NCI-H226 (cell line): ENCODE results near the gene F2R.

Source experiments
- DNase-seq: peaks from one replicate; pipeline ENCODE4 v3.0.0-alpha.2; 2015

Gene F2R

GRCh38 chr5:76690704-76691466, 25.0 kb upstream of the F2R start:
- no peak for DNase-seq

- peak; percentile 29 for DNase-seq
Measured at GRCh38 chr5:76691467-76692273, 24.3 kb upstream of the F2R start.

GRCh38 chr5:76692274-76692540, 23.7 kb upstream of the F2R start:
- no peak for DNase-seq

- DNase-seq = no peak
Measured at GRCh38 chr5:76692651-76693050, 23.3 kb upstream of the F2R start.

- DNase-seq = no peak
Measured at GRCh38 chr5:76693141-76693540, 22.8 kb upstream of the F2R start.

GRCh38 chr5:76694317-76694716, 21.6 kb upstream of the F2R start:
- DNase-seq = no peak

- DNase-seq = no peak
Measured at GRCh38 chr5:76695346-76695745, 20.6 kb upstream of the F2R start.

- DNase-seq = no peak
Measured at GRCh38 chr5:76696251-76696650, 19.7 kb upstream of the F2R start.

- DNase-seq = no peak
Measured at GRCh38 chr5:76697670-76698069, 18.3 kb upstream of the F2R start.

- DNase-seq = no peak
Measured at GRCh38 chr5:76700571-76700970, 15.4 kb upstream of the F2R start.

GRCh38 chr5:76701298-76701697, 14.6 kb upstream of the F2R start:
- DNase-seq = peak; percentile 93

GRCh38 chr5:76703707-76704106, 12.2 kb upstream of the F2R start:
- no peak for DNase-seq

- DNase-seq = no peak
Measured at GRCh38 chr5:76704131-76704663, 11.7 kb upstream of the F2R start.

- DNase-seq = no peak
Measured at GRCh38 chr5:76705574-76705973, 10.4 kb upstream of the F2R start.

- DNase-seq = peak; percentile 14
Measured at GRCh38 chr5:76709762-76710161, 6.2 kb upstream of the F2R start.

GRCh38 chr5:76710991-76711390, 4.9 kb upstream of the F2R start:
- DNase-seq = no peak

GRCh38 chr5:76714751-76715485, 1.0 kb upstream of the F2R start:
- no peak for DNase-seq

- no peak for DNase-seq
Measured at GRCh38 chr5:76715486-76715735, 515 bp upstream of the F2R start.

GRCh38 chr5:76716456-76717157, 681 bp downstream of the F2R start:
- no peak for DNase-seq

- no peak for DNase-seq
Measured at GRCh38 chr5:76717222-76718083, 1.5 kb downstream of the F2R start.

- DNase-seq = no peak
Measured at GRCh38 chr5:76718381-76718832, 2.5 kb downstream of the F2R start.

GRCh38 chr5:76718880-76719279, 3.0 kb downstream of the F2R start:
- no peak for DNase-seq
